Fibroblast of lung (primary cell): Measurements from ENCODE around the gene C2CD4C. TPM values are rescaled to one million over a fixed set of nuclear protein-coding genes. Genes with fewer than 3 reads are reported as not detected.
"Not testable (repeated sequence)": the region's sequence is repeated elsewhere in the genome, so short reads cannot be mapped to it uniquely, and the experiment has no call there.

Experiments used
- DNase-seq, 2 donors: peaks; one replicate each; pipeline versions ENCODE4 v3.0.0 to v3.0.0-alpha.2; 2010; ENCODE audit warnings: low read depth in 2 of 2
- H2AFZ ChIP-seq: 2 replicates; pipeline ENCODE4 v1.5.1; 2012; ENCODE audit warnings: low read length, control low read depth, inconsistent platforms
- H3K27ac ChIP-seq: 2 replicates; pipeline ENCODE4 v1.5.1; 2011; ENCODE audit warnings: low read length, control low read depth; ENCODE audit not compliant: insufficient read depth
- H3K27me3 ChIP-seq: 2 replicates; pipeline ENCODE4 v1.5.1; 2011; ENCODE audit warnings: mild to moderate bottlenecking, low read length; ENCODE audit not compliant: control insufficient read depth, insufficient read depth
- H3K36me3 ChIP-seq: 2 replicates; pipeline ENCODE4 v1.5.1; 2011; ENCODE audit warnings: low read length; ENCODE audit not compliant: control insufficient read depth, insufficient read depth
- H3K4me1 ChIP-seq: 2 replicates; pipeline ENCODE4 v1.5.1; 2011; ENCODE audit warnings: low read length; ENCODE audit not compliant: control insufficient read depth, insufficient read depth; ENCODE audit errors: extremely low read depth
- H3K4me2 ChIP-seq: 2 replicates; pipeline ENCODE4 v1.5.1; 2011; ENCODE audit warnings: low read length, control low read depth; ENCODE audit not compliant: insufficient read depth; ENCODE audit errors: extremely low read depth
- H3K4me3 ChIP-seq, 4 experiments: fragments of 200-600 bp in 1 of 4; sonication (generic) in 1 of 4; replicated peaks in 1 of 4; 2 replicates each; pipeline ENCODE4 v1.5.1; 2011 to 2016; ENCODE audit warnings: low read length in 4 of 4, low read depth in 3 of 4, mild to moderate bottlenecking in 3 of 4, control low read depth in 2 of 4, inconsistent platforms in 1 of 4, mixed read lengths in 1 of 4; ENCODE audit not compliant: insufficient read depth in 1 of 4; ENCODE audit errors: control extremely low read depth in 1 of 4
- H3K79me2 ChIP-seq: 2 replicates; pipeline ENCODE4 v1.5.1; 2012; ENCODE audit warnings: mild to moderate bottlenecking, low read length, inconsistent platforms; ENCODE audit not compliant: control insufficient read depth, insufficient read depth
- H3K9ac ChIP-seq: 2 replicates; pipeline ENCODE4 v1.5.1; 2011; ENCODE audit warnings: mild to moderate bottlenecking, low read length, control low read depth; ENCODE audit not compliant: insufficient read depth
- H3K9me3 ChIP-seq: 2 replicates; pipeline ENCODE4 v1.5.1; 2012; ENCODE audit warnings: low read depth, low read length; ENCODE audit not compliant: control insufficient read depth, insufficient read depth
- H4K20me1 ChIP-seq: 2 replicates; pipeline ENCODE4 v1.5.1; 2011; ENCODE audit warnings: low read length; ENCODE audit not compliant: control insufficient read depth, insufficient read depth; ENCODE audit errors: extremely low read depth
- CTCF ChIP-seq, 2 donors: IDR thresholded peaks in 1 of 2; conservative IDR thresholded peaks in 1 of 2; 1 replicate in 1 of 2; 2 replicates in 1 of 2; pipeline ENCODE4 v1.5.1; 2011 to 2012; ENCODE audit warnings: low read length in 2 of 2, control low read depth in 1 of 2, inconsistent platforms in 1 of 2, low read depth in 1 of 2, mild to moderate bottlenecking in 1 of 2
- EZH2 ChIP-seq: IDR thresholded peaks from 2 replicates; pipeline ENCODE4 v1.5.1; 2012; ENCODE audit warnings: low read length, control low read depth, mild to moderate bottlenecking; ENCODE audit errors: missing control alignments
- polyA plus RNA-seq, 2 donors: library from polyadenylated mRNA; depleted of rRNA in 1 of 2; stranded (reverse) in 1 of 2; unstranded in 1 of 2; fragments of >200 nt; gene quantifications; 2 replicates each; pipeline ENCODE4 v1.2.1, GENCODE V29; 2011 to 2012; ENCODE audit warnings: missing spikeins in 1 of 2
- total RNA-seq: library from RNA; depleted of rRNA; stranded (reverse); fragments of >200 nt; gene quantifications from 2 replicates; pipeline ENCODE4 v1.2.1, GENCODE V29; 2014

The C2CD4C gene
- total and polyA plus RNA-seq, 2 donors (not counting 1 experiment from before 2014, with no cell fraction given) = 0.17 TPM; not detected in 1

DNA sequence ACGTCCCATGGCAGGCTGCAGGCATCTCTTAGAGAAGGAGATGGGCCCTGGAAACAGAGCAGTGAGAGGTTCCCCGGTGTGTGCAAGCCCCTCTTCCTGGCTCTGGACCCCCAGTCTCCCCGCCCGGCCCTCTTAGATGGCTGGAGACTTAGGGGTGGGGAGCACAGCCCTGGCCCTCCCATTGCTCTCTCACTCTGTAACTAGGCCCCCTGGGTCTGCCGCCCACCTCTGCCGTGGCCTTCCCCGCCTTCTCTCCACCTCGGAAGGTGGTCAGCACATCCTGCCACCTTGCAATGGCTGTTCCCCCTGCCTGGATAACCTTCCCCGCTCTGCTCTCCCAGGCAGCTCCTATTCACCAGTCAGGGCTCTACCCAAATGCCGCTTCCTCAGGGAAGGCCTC is 21.8 kb upstream of the C2CD4C start:
- H3K9ac ChIP-seq = no peak overlapping the region
- no peak overlapping the region for H3K27ac ChIP-seq
- H3K27me3 ChIP-seq = no peaks in the 10 kb centered on the region
- H3K36me3 ChIP-seq = no peaks in the 10 kb centered on the region
- no peak overlapping the region for H3K4me3 ChIP-seq
- DNase-seq = no peak
- H3K9me3 ChIP-seq = no peaks in the 10 kb centered on the region
- H3K79me2 ChIP-seq = no peaks in the 10 kb centered on the region
- H2AFZ ChIP-seq = no peak overlapping the region
- H3K4me2 ChIP-seq = no peak overlapping the region
- H3K4me1 ChIP-seq = no peaks in the 10 kb centered on the region
- TF ChIP-seq CTCF (conservative IDR thresholded peaks at IDR 0.05 in 1 of 2, IDR thresholded peaks at IDR 0.05 in 1 of 2; ENCODE audit: low read depth in 1 of 2, low read length in 2 of 2) = no peak
- TF ChIP-seq EZH2 = no peak
- H4K20me1 ChIP-seq = no peaks in the 10 kb centered on the region

GRCh38 chr19:428149-428548 is 19.2 kb upstream of the C2CD4C start:
- DNase-seq = no peak
- TF ChIP-seq EZH2 (no peak), CTCF (conservative IDR thresholded peaks at IDR 0.05 in 1 of 2, IDR thresholded peaks at IDR 0.05 in 1 of 2; ENCODE audit: low read depth in 1 of 2, low read length in 2 of 2) (no peak)
- Histone ChIP-seq H3K4me3 (no peak overlapping the region), H3K9ac (no peak overlapping the region), H4K20me1 (no peaks in the 10 kb centered on the region), H3K4me2 (no peak overlapping the region), H3K36me3 (no peaks in the 10 kb centered on the region), H3K27ac (no peak overlapping the region), H3K9me3 (no peaks in the 10 kb centered on the region), H3K27me3 (no peaks in the 10 kb centered on the region), H2AFZ (no peak overlapping the region), H3K79me2 (no peaks in the 10 kb centered on the region), H3K4me1 (no peaks in the 10 kb centered on the region)

- not testable (repeated sequence) for DNase-seq, H3K27me3 ChIP-seq, H3K9ac ChIP-seq, H3K27ac ChIP-seq, H3K4me1 ChIP-seq, H3K79me2 ChIP-seq, H2AFZ ChIP-seq, H3K9me3 ChIP-seq, H3K4me3 ChIP-seq, H4K20me1 ChIP-seq, H3K4me2 ChIP-seq, H3K36me3 ChIP-seq
These were observed 18.7 kb upstream of the C2CD4C start for GRCh38 chr19:427675-428074.
